Measurements from ENCODE around the gene CTSW. TPM values are rescaled to one million over a fixed set of nuclear protein-coding genes. Genes with fewer than 3 reads are reported as not detected.
"Not testable (repeated sequence)": the region's sequence is repeated elsewhere in the genome, so short reads cannot be mapped to it uniquely, and the experiment has no call there.

The CTSW gene
- polyA plus RNA-seq, 3 donors from 2014 or later: 2,066 to 3,052 (median 2,928) TPM

DNA sequence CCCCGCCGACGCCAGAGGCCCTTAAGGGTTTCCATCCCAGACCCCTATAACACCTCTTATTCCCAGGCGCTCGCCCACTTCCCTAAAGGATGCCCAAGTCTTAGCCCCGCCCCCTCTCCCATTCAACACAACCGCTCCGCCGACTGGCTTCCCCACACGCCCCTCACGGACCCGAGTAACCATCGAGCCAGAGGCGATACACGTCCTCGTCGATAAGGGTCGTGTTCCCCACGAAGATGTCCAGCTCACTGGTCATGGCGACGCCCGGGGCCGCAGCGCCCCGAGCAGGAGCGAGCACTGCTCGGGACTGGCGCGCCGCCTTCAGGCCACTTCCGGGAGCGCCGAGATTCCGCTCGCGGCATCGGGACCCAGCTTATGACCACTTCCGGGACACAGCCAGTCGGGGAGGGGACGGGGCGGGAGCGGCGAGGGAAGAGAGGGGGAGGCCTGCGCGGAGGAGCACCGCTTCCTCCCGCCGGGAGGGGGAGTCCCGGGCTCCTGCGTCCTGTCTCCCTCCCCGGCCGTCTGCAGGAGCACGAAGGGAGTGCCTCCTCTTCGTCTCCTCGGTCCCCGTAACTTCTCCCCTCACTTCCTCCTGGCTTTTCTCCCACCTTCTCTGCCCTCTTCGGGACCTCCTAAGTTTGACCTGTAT is 8.7 kb downstream of the CTSW start, which contains the start of gene FIBP:
TSS of gene FIBP (minus strand) at position 309 of the 652 bp plus-strand sequence. CDS start at position 256, 53 bp downstream.
- peaks cover 0 to 13% (median 0%) of the 10 kb centered on the region in 3 donors for H3K36me3 Mint-ChIP-seq
- H3K4me3 Mint-ChIP-seq: peak within 1 kb of the TSS; percentile 84 to 94 (median 92)
- peaks cover 74 to 81% of the 10 kb centered on the region in 2 donors for H3K4me1 Mint-ChIP-seq

DNA sequence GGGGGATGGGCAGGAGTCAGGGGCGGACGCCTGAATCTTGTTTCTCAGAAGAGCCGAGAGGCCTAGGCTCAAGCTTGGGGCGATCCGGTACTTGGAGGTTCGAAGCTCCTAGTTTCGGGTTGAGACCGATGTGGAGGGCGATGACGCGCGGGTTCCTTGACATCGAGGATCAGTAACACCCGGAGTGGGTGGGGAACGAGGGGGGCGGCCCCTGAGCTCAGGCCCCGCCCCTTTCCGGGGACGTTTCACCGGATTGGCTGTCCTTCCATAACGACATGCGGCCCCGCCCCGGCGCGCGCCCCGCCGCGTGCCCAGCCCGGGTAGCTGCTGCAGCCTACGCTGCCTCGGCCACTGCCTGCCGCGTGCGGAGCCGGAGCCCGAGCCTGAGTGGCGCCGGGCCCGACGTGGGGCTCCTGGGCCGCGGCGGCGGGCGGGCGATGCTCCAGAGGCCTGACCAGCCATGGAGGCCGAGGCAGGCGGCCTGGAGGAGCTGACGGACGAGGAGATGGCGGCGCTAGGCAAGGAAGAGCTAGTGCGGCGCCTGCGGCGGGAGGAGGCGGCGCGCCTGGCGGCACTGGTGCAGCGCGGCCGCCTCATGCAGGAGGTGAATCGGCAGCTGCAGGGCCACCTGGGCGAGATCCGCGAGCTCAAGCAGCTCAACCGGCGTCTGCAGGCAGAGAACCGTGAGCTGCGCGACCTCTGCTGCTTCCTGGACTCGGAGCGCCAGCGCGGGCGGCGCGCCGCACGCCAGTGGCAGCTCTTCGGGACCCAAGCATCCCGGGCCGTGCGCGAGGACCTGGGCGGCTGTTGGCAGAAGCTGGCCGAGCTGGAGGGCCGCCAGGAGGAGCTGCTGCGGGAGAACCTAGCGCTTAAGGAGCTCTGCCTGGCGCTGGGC is 10.9 kb downstream of the CTSW start, which contains the start of gene CCDC85B:
TSS of gene CCDC85B (plus strand) at position 350 of the 895 bp plus-strand sequence. CDS start at position 461, 111 bp downstream.
- H3K4me3 Mint-ChIP-seq: peak within 1 kb of the TSS; percentile 84 to 94 (median 92)
- DNase-seq: peak; percentile 98 to 99 (median 98)
- peak within 1 kb of the TSS; percentile 94 to 99 (median 98) for H3K27ac Mint-ChIP-seq
- peaks cover 74 to 80% of the 10 kb centered on the region in 2 donors for H3K4me1 Mint-ChIP-seq
- H3K36me3 Mint-ChIP-seq: peaks cover 0 to 4% (median 0%) of the 10 kb centered on the region in 3 donors
- H3K27me3 Mint-ChIP-seq (ENCODE audit: low read depth in 3 of 3): peaks cover 7 to 19% (median 10%) of the 10 kb centered on the region in 3 donors
- no peaks in the 10 kb centered on the region for H3K9me3 Mint-ChIP-seq

More for the DNA sequence above, 8.7 kb downstream of the CTSW start, which contains the start of gene FIBP:
- H3K9me3 Mint-ChIP-seq: no peaks in the 10 kb centered on the region
- DNase-seq: peak; percentile 92 to 93 (median 92)
- H3K27me3 Mint-ChIP-seq (ENCODE audit: low read depth in 3 of 3): peaks cover 7 to 17% (median 15%) of the 10 kb centered on the region in 3 donors
- H3K27ac Mint-ChIP-seq: peak within 1 kb of the TSS; percentile 94 to 99 (median 98)

GRCh38 chr11:65891219-65892136 is 11.8 kb downstream of the CTSW start:
- Mint-ChIP-seq H3K4me1 (peaks cover 75 to 83% of the 10 kb centered on the region in 2 donors), H3K27ac (peak overlapping the region; percentile 62 to 95 (median 93)), H3K27me3 (ENCODE audit: low read depth in 3 of 3) (peaks cover 7 to 21% (median 10%) of the 10 kb centered on the region in 3 donors), H3K36me3 (peaks cover 0 to 2% (median 0%) of the 10 kb centered on the region in 3 donors), H3K4me3 (peak overlapping the region; percentile 83 to 87 (median 84)), H3K9me3 (no peaks in the 10 kb centered on the region)
- peak in 2 of 3 donors; percentile 23 to 32 for DNase-seq

- not testable (repeated sequence) for H3K36me3 Mint-ChIP-seq, H3K9me3 Mint-ChIP-seq, DNase-seq
- peaks cover 70 to 76% of the 10 kb centered on the region in 2 donors for H3K4me1 Mint-ChIP-seq
- peak overlapping the region; percentile 82 to 87 (median 84) for H3K4me3 Mint-ChIP-seq
- H3K27ac Mint-ChIP-seq: peak overlapping the region; percentile 62 to 95 (median 93)
- H3K27me3 Mint-ChIP-seq (ENCODE audit: low read depth in 3 of 3): peaks cover 7 to 21% (median 10%) of the 10 kb centered on the region in 3 donors
These were observed 12.5 kb downstream of the CTSW start for GRCh38 chr11:65892137-65892540.

DNA sequence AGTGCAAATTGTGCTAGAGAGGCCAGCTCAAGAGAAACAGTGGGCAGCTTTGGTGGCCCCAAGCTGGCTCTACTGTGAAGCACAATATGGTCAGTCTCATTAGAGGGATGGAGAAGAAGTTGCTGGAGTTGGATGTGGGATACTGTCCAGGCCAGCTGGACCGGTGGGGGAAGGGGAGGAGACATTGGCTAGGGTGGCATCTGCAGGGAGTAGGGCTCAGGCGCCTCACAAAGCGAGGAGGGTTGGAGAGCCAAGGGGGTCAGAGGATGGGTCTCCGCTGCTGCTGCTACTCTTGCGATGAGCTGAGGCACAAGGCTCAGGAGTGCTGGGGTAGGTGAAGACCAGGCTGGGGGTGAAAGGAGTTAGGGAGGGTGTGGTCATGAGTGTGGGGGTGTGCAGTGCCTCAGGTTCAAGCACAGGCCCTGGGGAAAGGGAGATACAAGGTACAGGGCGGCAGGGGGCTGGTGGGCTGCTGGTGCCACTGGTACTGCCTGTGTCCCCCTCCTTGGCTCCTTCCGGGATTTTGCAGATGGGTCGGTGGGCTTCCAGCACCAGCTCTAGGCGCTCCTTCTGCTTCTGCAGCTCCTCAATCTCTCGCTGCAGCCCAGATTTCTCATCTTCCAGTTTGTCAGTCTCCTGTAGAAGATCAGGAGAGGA is 13.2 kb downstream of the CTSW start:
- no peaks in the 10 kb centered on the region for H3K9me3 Mint-ChIP-seq
- H3K27me3 Mint-ChIP-seq (ENCODE audit: low read depth in 3 of 3): peaks cover 10 to 25% (median 13%) of the 10 kb centered on the region in 3 donors
- H3K36me3 Mint-ChIP-seq: no peaks in the 10 kb centered on the region
- peaks cover 66 to 70% of the 10 kb centered on the region in 2 donors for H3K4me1 Mint-ChIP-seq
- peak overlapping the region; percentile 82 to 87 (median 84) for H3K4me3 Mint-ChIP-seq
- no peak for DNase-seq
- peak overlapping the region; percentile 88 to 95 (median 93) for H3K27ac Mint-ChIP-seq

GRCh38 chr11:65894034-65894591 is 14.5 kb downstream of the CTSW start:
- H3K9me3 Mint-ChIP-seq: no peaks in the 10 kb centered on the region
- peak overlapping the region; percentile 82 to 87 (median 84) for H3K4me3 Mint-ChIP-seq
- H3K36me3 Mint-ChIP-seq: no peaks in the 10 kb centered on the region
- peaks cover 57 to 64% of the 10 kb centered on the region in 2 donors for H3K4me1 Mint-ChIP-seq
- H3K27me3 Mint-ChIP-seq (ENCODE audit: low read depth in 3 of 3): peaks cover 2 to 16% (median 7%) of the 10 kb centered on the region in 3 donors
- DNase-seq: peak; percentile 54 to 55 (median 55)
- peak overlapping the region; percentile 88 to 95 (median 93) for H3K27ac Mint-ChIP-seq

DNA sequence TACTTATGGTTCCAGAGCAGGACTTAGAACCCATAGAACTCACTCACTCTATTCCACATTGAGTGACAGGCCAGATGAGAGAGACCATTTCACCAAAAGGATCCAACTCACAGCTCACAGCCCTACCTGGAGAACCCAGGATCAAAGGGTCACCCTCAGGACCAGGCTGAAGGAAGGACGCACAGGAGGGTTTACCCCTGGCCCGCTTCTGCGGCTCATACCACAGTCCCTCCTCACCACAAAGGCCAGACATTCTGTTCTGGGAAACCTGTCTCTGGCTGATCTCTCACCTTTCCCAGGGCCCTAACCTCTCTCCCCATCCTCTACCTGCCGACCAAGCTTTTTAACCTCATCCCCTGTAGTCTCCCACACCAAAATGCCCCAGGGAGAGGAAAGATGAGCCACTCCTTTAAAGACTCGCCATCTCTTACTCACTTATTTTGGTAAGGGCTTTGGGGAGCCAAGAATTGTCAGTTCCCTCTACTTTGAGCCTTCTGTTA is 15.9 kb downstream of the CTSW start:
- DNase-seq: no peak
- H3K9me3 Mint-ChIP-seq: no peaks in the 10 kb centered on the region
- H3K4me1 Mint-ChIP-seq: peaks cover 45 to 51% of the 10 kb centered on the region in 2 donors
- peaks cover 2 to 9% (median 3%) of the 10 kb centered on the region in 3 donors for H3K27me3 Mint-ChIP-seq (ENCODE audit: low read depth in 3 of 3)
- peak overlapping the region; percentile 46 to 70 (median 63) for H3K27ac Mint-ChIP-seq
- H3K4me3 Mint-ChIP-seq: peak overlapping the region; percentile 17 to 50 (median 30)
- no peaks in the 10 kb centered on the region for H3K36me3 Mint-ChIP-seq

GRCh38 chr11:65896034-65896999 is 16.7 kb downstream of the CTSW start:
- H3K4me1 Mint-ChIP-seq: peaks cover 53 to 59% of the 10 kb centered on the region in 2 donors
- H3K9me3 Mint-ChIP-seq: no peaks in the 10 kb centered on the region
- H3K36me3 Mint-ChIP-seq: no peaks in the 10 kb centered on the region
- H3K4me3 Mint-ChIP-seq: peak overlapping the region in 2 of 5 donors; percentile 9 to 18
- H3K27me3 Mint-ChIP-seq (ENCODE audit: low read depth in 3 of 3): peaks cover 2 to 14% (median 3%) of the 10 kb centered on the region in 3 donors
- H3K27ac Mint-ChIP-seq: peak overlapping the region in 5 of 6 donors; percentile 34 to 80 (median 65)
- DNase-seq: no peak

GRCh38 chr11:65897020-65897471 is 17.4 kb downstream of the CTSW start:
- Mint-ChIP-seq H3K4me3 (peak overlapping the region in 1 of 5 donors; percentile 15), H3K27ac (no peak overlapping the region), H3K36me3 (no peaks in the 10 kb centered on the region), H3K4me1 (peaks cover 54 to 60% of the 10 kb centered on the region in 2 donors), H3K9me3 (no peaks in the 10 kb centered on the region), H3K27me3 (ENCODE audit: low read depth in 3 of 3) (peaks cover 3 to 17% (median 3%) of the 10 kb centered on the region in 3 donors)
- DNase-seq: no peak

DNA sequence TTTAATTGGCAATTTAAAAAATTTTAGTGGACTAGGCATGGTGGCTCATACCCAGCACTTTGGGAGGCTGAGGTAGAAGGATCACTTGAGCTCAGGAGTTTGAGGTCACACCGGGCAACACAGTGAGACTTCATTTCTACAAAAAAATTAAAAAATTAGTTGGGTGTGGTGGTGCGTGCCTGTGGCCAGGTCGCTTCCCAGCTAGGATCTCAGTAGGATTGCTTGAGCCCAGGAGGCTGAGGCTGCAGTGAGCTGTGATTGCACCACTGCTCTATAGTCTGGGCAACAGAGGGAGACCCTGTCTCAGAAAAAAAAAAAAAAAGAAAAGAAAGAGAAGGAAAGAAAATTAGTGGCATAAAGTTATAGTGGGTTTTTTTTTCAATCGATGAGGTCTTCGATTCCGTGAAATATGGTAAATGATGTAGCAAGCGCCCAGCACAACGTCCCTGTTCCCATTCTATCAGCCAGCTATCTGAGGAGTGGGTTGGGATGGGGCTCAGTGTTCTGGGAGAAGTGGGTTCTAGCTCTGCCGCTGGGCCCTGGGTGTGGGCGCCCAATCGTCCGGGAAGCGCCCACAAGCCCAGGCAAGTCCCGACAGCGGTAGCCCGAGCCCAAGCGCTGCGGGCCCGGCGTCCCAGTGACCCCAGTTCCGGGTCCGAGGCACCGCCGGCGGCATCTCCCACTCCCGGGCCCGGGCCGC is 19.2 kb downstream of the CTSW start:
- no peaks in the 10 kb centered on the region for H3K36me3 Mint-ChIP-seq
- no peaks in the 10 kb centered on the region for H3K9me3 Mint-ChIP-seq
- H3K27ac Mint-ChIP-seq: peak overlapping the region in 4 of 6 donors; percentile 30 to 87 (median 81)
- peak overlapping the region; percentile 56 to 80 (median 75) for H3K4me3 Mint-ChIP-seq
- peaks cover 41 to 47% of the 10 kb centered on the region in 2 donors for H3K4me1 Mint-ChIP-seq
- peaks cover 7 to 29% (median 7%) of the 10 kb centered on the region in 3 donors for H3K27me3 Mint-ChIP-seq (ENCODE audit: low read depth in 3 of 3)
- no peak for DNase-seq

Data from immature natural killer cell (primary cell).